GM12878 (cell line): Measurements from ENCODE around the gene EMP1. TPM values are rescaled to one million over a fixed set of nuclear protein-coding genes. Genes with fewer than 3 reads are reported as not detected.

Experiments
- CBX5 ChIP-seq: sonication (generic); IDR thresholded peaks from 2 replicates; pipeline ENCODE4 v1.6.1; 2016; ENCODE audit warnings: low read depth, moderate library complexity, mild to moderate bottlenecking, inconsistent platforms
- CREM ChIP-seq: IDR thresholded peaks from 2 replicates; pipeline ENCODE4 v1.6.1; 2014; ENCODE audit warnings: antibody characterized with exemption, low read depth
- CTCF ChIP-seq, 3 experiments: IDR thresholded peaks in 2 of 3; conservative IDR thresholded peaks in 1 of 3; 2 replicates each; pipeline ENCODE4 v1.5.1; 2011; ENCODE audit warnings: low read depth in 3 of 3, low read length in 3 of 3, mild to moderate bottlenecking in 3 of 3, control low read depth in 2 of 3, moderate library complexity in 2 of 3, inconsistent platforms in 1 of 3, mixed read lengths in 1 of 3; ENCODE audit not compliant: control insufficient read depth in 2 of 3, insufficient read depth in 1 of 3; ENCODE audit errors: extremely low read depth in 1 of 3
- E4F1 ChIP-seq: fragments of 450-650 bp; IDR thresholded peaks from 2 replicates; pipeline ENCODE4 v1.6.1; 2018; ENCODE audit warnings: borderline replicate concordance, mild to moderate bottlenecking; ENCODE audit not compliant: partially characterized antibody
- IKZF2 ChIP-seq, 2 experiments: fragments of 450-650 bp; IDR thresholded peaks; 2 replicates each; pipeline ENCODE4 v1.6.1; 2017; ENCODE audit warnings: mild to moderate bottlenecking in 2 of 2, moderate library complexity in 2 of 2
- MYB ChIP-seq: fragments of 150-350 bp; IDR thresholded peaks from 2 replicates; pipeline ENCODE4 v1.6.1; 2014; ENCODE audit warnings: mild to moderate bottlenecking, low read depth, low read length, borderline replicate concordance
- NR2F1 ChIP-seq: fragments of 450-650 bp; conservative IDR thresholded peaks from 2 replicates; pipeline ENCODE4 v1.6.1; 2017; ENCODE audit warnings: mild to moderate bottlenecking
- TCF3 ChIP-seq: IDR thresholded peaks from 2 replicates; pipeline ENCODE4 v1.6.1; 2012; ENCODE audit warnings: low read depth, mild to moderate bottlenecking, low read length, borderline replicate concordance; ENCODE audit not compliant: insufficient read depth
- polyA plus RNA-seq, 11 experiments: library from polyadenylated mRNA; depleted of rRNA in 4 of 11; unstranded in 6 of 11; stranded (reverse) in 5 of 11; fragments of >200 nt; fragmentation: Nextera tagmentation in 4 of 11; fragmentation: Illumina TruSeq in 1 of 11; extraction: Ambion mirVana in 4 of 11; extraction: Trizol in 1 of 11; gene quantifications; 1 replicate in 1 of 11; 2 replicates in 10 of 11; pipeline versions ENCODE4 v1.2.1 to v1.2.3, GENCODE V29; 2011 to 2016; ENCODE audit warnings: inconsistent platforms in 2 of 11, missing spikeins in 2 of 11, low read depth in 1 of 11
- total RNA-seq, 4 experiments: library from RNA; depleted of rRNA in 3 of 4; stranded (reverse); fragments of >200 nt in 3 of 4; fragmentation: Illumina TruSeq in 1 of 4; extraction: Trizol in 1 of 4; gene quantifications; 2 replicates each; pipeline versions ENCODE4 v1.2.1 to v1.2.3, GENCODE V29; 2013 to 2021

EMP1 gene
- total and polyA plus RNA-seq, 10 of the 15 experiments (the other 5 are each of a cell fraction or from before 2014, with no cell fraction given), result 0.09 to 0.90 (median 0.25) TPM; not detected in 1

- TF ChIP-seq NR2F1, result no peak
- TF ChIP-seq CTCF (IDR thresholded peaks at IDR 0.05 in 2 of 3, conservative IDR thresholded peaks at IDR 0.05 in 1 of 3; ENCODE audit: control insufficient read depth in 2 of 3, extremely low read depth in 1 of 3, insufficient read depth in 1 of 3, low read depth in 3 of 3, low read length in 3 of 3), result peak; percentile 71 to 93 (median 87)
- no peak for TF ChIP-seq MYB
- no peak for TF ChIP-seq IKZF2 (IDR thresholded peaks at IDR 0.05)
- no peak for TF ChIP-seq TCF3
- no peak for TF ChIP-seq CBX5
- TF ChIP-seq E4F1, result no peak
- no peak for TF ChIP-seq CREM
Measured at GRCh38 chr12:13211859-13212664, 15.5 kb downstream of the EMP1 start (continued).
